CD4-positive, CD25-positive, alpha-beta regulatory T cell (primary cell): ENCODE data around the gene RSL24D1. TPM values are rescaled to one million over a fixed set of nuclear protein-coding genes. Genes with fewer than 3 reads are reported as not detected.

Source experiments
- polyA plus RNA-seq, 4 donors: library from polyadenylated mRNA; unstranded; fragments of 300-500 nt; fragmentation: Illumina TruSeq; gene quantifications; one replicate each; pipeline ENCODE4 v1.2.3, GENCODE V29; 2021
- total RNA-seq: library from RNA; stranded (reverse); gene quantifications from one replicate; pipeline ENCODE4 v1.2.3, GENCODE V29; 2022

Gene RSL24D1
- total and polyA plus RNA-seq, 5 donors from 2014 or later, result 85.4 to 121 (median 108) TPM

Other genes with a start within 250 kb of the RSL24D1 start
- 34.0 TPM for gene RAB27A, start 92.9 kb upstream of the RSL24D1 start, total RNA-seq
- 10 to 100 TPM; 39.1 to 69.2 (median 46.1) TPM for gene RAB27A, start 92.9 kb upstream of the RSL24D1 start, polyA plus RNA-seq
- gene PIGBOS1, start 122.2 kb upstream of the RSL24D1 start, total RNA-seq, result 9.4 TPM
- 10 to 100 TPM; 49.9 to 63.0 (median 56.1) TPM for gene PIGBOS1, start 122.2 kb upstream of the RSL24D1 start, polyA plus RNA-seq
- gene PIGB, start 122.3 kb upstream of the RSL24D1 start, total RNA-seq, result 38.5 TPM
- 10 to 100 TPM; 14.3 to 19.1 (median 17.8) TPM for gene PIGB, start 122.3 kb upstream of the RSL24D1 start, polyA plus RNA-seq
- gene CCPG1, start 211.4 kb upstream of the RSL24D1 start, total RNA-seq, result 28.7 TPM
- gene CCPG1, start 211.4 kb upstream of the RSL24D1 start, polyA plus RNA-seq, result 10 to 100 TPM; 33.8 to 50.9 (median 39.3) TPM
- not detected for gene PIERCE2, start 211.6 kb upstream of the RSL24D1 start, total RNA-seq
- gene PIERCE2, start 211.6 kb upstream of the RSL24D1 start, polyA plus RNA-seq, result under 1 TPM in 2 of 4 donors, not detected in 2; 0.76 to 0.89 TPM